Stimulated activated CD8-positive, alpha-beta memory T cell treated with anti-CD3 and anti-CD28 coated beads, Interleukin-2, amount 100 ng/mL, for 1 hour (primary cell): Measurements from ENCODE around the gene INSIG1.
A peak's percentile ranks its signal among the peaks of the same experiment; 100 is the strongest.

Experiments
- DNase-seq, 2 donors: peaks; one replicate each; pipeline ENCODE4 v3.0.0-alpha.2; 2020; ENCODE audit warnings: low read depth in 2 of 2

Gene INSIG1

GRCh38 chr7:155327590-155328320 lies 30.1 kb downstream of the INSIG1 start:
- no peak for DNase-seq

DNA sequence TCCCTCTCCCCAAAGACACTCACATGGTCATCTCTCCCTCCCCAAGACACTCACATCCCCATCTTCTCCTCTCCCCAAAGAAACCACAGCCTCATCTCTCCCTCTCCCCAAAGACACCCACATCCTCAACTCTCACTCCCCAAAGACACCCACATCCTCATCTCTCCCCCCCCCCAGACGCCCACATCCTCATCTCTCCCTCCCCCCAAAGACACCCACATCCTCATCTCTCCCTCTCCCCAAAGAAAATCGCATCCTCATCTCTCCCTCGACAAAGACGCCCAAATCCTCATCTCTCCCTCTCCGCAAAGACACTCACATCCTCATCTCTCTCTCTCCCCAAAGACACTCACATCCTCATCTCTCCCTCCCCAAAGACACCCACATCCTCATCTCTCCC lies 31.5 kb downstream of the INSIG1 start:
- DNase-seq = no peak

DNA sequence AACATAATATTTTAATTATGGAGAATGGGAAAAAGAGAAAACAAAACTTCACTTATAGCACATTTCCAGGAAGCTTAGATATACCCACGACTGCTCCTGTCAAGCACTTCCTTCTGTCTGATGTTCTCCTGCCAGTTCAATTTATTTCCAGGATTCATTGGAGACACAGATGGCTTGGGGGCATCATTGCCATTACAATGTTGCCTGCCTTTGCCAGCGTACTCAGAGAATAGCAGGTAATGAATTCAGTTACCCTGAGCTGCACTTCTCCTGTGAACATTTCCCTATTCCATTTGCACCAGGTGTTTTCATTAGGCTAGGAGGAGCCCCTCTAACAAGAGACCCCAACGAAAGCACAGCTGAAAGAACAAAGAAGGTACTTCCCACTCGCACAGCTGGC lies 33.7 kb downstream of the INSIG1 start:
- no peak for DNase-seq

DNA sequence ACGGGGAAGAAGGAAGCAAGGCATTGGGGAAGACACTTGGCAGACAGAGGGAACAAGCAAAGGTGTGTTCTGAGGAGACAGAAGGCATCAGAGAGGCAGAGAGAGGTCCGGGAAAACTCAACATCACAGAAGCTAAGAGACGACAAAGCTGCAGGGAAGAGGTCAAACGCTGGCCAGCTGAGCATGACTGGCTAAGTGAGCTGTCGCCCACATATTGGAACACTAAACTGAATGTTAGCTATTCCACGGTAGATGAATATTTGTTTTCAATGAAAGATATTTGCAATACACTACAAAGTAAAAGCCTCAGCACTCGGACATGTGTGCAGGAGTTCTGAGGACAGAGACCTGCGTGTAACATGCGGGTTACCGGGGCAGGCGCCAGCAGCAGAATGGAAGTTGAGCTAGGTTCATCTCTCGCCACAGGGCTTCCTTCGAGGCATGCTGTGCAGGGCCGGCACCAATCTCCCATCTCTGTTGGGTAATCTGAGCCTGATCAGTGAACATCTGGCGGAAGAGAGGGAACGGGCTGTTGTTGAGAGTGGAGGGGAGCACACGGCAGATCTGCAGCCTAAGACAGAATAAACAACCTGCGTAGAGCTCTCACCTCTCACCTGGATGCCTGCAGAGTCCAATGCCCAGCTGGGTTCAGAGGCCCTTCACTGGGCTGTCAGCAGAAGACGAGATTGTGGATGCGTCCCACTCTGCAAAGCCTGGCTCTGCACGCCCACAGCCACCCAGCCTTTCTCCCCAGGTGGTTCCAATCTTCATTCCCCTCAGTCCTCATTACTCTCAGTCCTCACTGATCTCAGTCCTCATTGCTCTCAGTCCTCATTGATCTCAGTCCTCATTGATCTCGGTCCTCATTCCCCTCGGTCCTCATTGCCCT lies 35.9 kb downstream of the INSIG1 start:
- no peak for DNase-seq

DNA sequence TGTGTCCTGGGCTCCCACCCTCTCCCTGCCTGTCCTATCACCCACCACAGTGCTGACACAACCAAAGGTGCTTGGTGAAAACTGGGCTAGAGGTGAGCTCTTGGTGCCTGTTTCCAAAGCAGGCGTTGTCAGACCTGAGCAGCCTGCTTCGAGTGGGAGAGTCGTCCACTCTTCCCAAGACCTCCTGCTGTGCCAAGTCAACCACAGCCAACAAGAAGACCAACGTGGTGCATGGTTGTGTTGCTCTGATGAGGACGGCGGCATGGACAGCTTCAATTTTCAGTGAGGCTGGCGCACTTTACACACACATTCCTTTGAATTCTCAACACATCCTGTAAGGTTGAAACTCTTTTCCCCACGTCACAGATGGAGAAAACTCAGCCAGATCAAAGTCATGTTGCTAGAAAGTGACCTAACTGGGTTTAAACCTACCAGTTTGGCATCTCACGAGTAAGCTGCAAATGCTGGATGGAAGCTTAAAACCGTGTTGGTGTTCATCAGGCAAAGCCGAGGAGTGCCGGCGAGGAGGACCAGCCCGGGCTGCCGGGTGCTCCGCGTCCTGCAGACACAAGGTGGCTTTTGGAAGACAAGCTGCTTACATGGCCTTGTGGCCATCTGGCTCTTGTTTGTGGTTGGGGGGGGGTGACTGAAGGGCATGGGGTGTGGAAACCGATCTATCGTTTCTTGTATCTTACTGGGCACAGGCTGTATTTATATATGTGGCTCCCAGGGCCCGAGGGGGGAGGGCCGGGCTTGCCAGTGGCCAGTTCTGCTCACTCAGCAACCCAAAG lies 39.3 kb downstream of the INSIG1 start:
- no peak for DNase-seq

- DNase-seq = no peak
These were observed 40.4 kb downstream of the INSIG1 start for GRCh38 chr7:155337946-155338631.

- DNase-seq = peak in 1 of 2 donors; percentile 10
These were observed 41.1 kb downstream of the INSIG1 start for GRCh38 chr7:155338632-155339320.

DNA sequence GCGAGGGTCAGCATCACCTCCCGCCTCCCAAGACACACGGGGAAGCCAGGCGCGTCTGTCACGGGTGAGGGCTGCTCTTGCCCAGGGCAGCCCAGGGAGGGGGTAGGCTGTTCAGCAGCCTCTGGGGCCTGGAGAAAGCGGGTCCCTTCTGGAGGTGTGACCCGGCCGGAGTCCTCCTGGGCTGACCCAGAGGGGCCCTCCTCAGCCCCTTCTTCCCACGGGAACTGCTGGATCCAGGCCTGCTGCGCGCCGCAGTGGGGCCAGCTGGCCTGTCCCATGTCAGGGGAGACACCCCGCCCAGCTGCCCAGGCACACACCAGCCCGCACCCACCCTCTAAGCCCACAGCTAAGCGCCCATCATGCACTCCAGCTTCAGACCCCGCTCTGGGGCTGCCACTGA lies 41.8 kb downstream of the INSIG1 start:
- no peak for DNase-seq

- no peak for DNase-seq
These were observed 42.4 kb downstream of the INSIG1 start for GRCh38 chr7:155340071-155340531.

GRCh38 chr7:155340721-155341120 lies 43.0 kb downstream of the INSIG1 start:
- no peak for DNase-seq

DNA sequence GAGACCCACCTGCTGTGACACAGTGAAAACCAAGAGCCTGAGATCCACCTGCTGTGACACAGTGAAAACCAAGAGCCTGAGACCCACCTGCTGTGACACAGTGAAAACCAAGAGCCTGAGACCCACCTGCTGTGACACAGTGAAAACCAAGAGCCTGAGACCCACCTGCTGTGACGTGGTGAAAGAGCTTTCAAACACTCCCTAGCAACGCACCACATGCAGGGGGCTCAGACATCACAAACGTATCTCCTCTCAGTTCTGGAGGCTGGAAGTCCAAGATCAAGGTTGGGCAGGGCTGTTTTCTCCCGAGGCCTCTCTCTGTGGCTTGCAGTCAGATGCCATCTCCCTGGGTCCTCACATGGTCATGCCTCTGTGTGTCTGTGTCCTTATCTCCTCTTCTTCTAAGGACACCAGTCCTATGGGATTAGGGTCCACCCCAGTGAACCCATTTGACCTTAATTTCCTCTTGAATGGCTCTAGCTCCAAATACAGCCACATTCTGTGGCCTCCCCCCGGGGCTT lies 43.8 kb downstream of the INSIG1 start:
- DNase-seq = no peak

- no peak for DNase-seq
These were observed 44.6 kb downstream of the INSIG1 start for GRCh38 chr7:155342313-155342712.

DNA sequence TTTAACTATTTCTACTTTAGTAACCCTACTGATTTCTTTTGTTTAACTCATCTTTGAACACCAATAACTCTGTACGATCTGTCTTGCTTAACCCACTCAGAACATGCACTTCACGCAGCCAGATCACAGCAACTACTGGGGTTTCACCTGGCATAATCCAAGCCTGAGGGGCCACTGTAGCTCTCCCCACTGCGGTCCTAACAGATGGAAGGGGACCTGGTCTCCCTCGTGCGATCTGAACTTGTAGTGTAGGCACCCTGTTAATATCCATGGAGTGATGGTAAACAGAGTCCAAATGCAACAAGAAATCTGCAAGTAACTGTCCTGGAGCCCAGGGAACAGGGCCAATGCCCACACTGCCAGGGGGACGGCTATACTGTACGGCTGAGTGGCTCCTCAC lies 45.5 kb downstream of the INSIG1 start:
- DNase-seq = no peak

GRCh38 chr7:155343661-155344121 lies 46.0 kb downstream of the INSIG1 start:
- no peak for DNase-seq

- no peak for DNase-seq
These were observed 46.6 kb downstream of the INSIG1 start for GRCh38 chr7:155344270-155344617.

GRCh38 chr7:155344618-155345433 lies 47.1 kb downstream of the INSIG1 start:
- DNase-seq = peak; percentile 71 to 72

- no peak for DNase-seq
These were observed 47.8 kb downstream of the INSIG1 start for GRCh38 chr7:155345490-155345889.

DNA sequence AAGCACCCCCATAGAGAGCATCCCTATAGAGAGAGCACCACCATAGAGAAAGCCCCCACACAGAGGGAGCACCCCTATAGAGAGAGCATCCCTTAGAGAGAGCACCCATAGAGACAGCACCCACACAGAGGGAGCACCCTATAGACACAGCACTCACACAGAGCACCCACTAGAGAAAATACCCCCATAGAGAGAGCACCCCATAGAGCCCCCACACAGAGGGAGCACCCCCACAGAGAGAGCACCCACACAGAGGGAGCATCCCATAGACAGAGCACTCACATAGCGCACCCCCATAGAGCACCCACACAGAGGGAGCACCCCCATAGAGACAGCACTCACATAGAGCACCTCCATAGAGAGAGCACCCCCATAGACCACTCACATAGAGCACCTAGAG lies 48.6 kb downstream of the INSIG1 start:
- DNase-seq = no peak

DNA sequence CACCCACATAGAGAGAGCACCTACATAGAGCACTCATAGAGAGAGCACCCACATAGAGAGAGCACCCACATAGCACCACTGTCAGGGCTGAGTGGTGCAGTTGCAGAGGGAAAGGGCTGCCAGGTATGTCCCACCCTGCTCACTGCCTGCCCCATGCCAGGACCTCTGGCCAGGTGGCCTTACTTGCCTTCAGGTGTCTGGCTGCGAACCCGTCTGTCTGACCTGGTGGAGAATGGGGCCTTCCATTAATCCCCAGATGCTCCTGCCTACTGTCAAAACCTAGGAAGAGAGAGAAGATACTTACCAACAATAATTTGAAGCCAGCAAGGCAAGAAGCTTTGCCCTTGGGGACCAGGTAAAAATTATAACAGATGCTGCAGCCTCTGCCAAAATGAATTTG lies 51.1 kb downstream of the INSIG1 start:
- no peak for DNase-seq
